WTC11 (cell line): ENCODE results near the gene AK5. TPM values are rescaled to one million over a fixed set of nuclear protein-coding genes. Genes with fewer than 3 reads are reported as not detected.

ENCODE experiments used
- ATAC-seq: fragments of 200-7000 bp; cut with Tn5 transposase; 2 replicates; pipeline ENCODE4 v1.10.0; 2021; ENCODE audit warnings: mild to moderate bottlenecking, moderate library complexity
- CTCF ChIA-PET: fragments of 300-600 bp; sonication (Branson Sonifier 250); formaldehyde crosslinking; loops from one replicate; lab custom pipeline; 2021; ENCODE audit warnings: antibody characterized with exemption; lab: Charles Lee
- POLR2A ChIA-PET: fragments of 350-600 bp; sonication (Branson Sonifier 250); formaldehyde crosslinking; loops from one replicate; lab custom pipeline; 2021; ENCODE audit warnings: antibody characterized with exemption; lab: Charles Lee
- DNase-seq: peaks from one replicate; pipeline ENCODE4 v3.0.0; 2021; ENCODE audit warnings: low spot score
- H3K27ac Mint-ChIP-seq: 2 replicates; pipeline ENCODE4 v1.8.0; 2021; ENCODE audit warnings: mixed read lengths
- H3K27me3 Mint-ChIP-seq: 2 replicates; pipeline ENCODE4 v1.8.0; 2021; ENCODE audit warnings: low read depth, mild to moderate bottlenecking, moderate library complexity, mixed read lengths
- H3K36me3 Mint-ChIP-seq: 2 replicates; pipeline ENCODE4 v1.8.0; 2021; ENCODE audit warnings: mixed read lengths
- H3K4me1 Mint-ChIP-seq: 2 replicates; pipeline ENCODE4 v1.8.0; 2022; ENCODE audit warnings: mixed read lengths
- H3K4me3 Mint-ChIP-seq: 2 replicates; pipeline ENCODE4 v1.8.0; 2021; ENCODE audit warnings: mild to moderate bottlenecking, moderate library complexity, mixed read lengths
- H3K9me3 Mint-ChIP-seq: 2 replicates; pipeline ENCODE4 v1.8.0; 2021; ENCODE audit warnings: mixed read lengths
- CDX4 ChIP-seq: fragments of 250-450 bp; sonication (Bioruptor Pico); IDR thresholded peaks from 2 replicates; pipeline ENCODE4 v1.9.0; 2021; ENCODE audit warnings: moderate library complexity, mild to moderate bottlenecking, inconsistent platforms, borderline replicate concordance
- FOXK1 ChIP-seq: sonication (generic); formaldehyde crosslinking; IDR thresholded peaks from 2 replicates; pipeline ENCODE4 v1.8.0; 2022; ENCODE audit warnings: mild to moderate bottlenecking, moderate library complexity, missing genetic modification reagents
- GRHL2 ChIP-seq: fragments of 250-450 bp; sonication (Bioruptor Pico); IDR thresholded peaks from 2 replicates; pipeline ENCODE4 v1.8.0; 2022; ENCODE audit warnings: mild to moderate bottlenecking, moderate library complexity; ENCODE audit not compliant: insufficient replicate concordance, severe bottlenecking
- JAZF1 ChIP-seq: fragments of 250-450 bp; sonication (Bioruptor Pico); IDR thresholded peaks from 2 replicates; pipeline ENCODE4 v1.9.0; 2021; ENCODE audit warnings: moderate library complexity, mild to moderate bottlenecking, inconsistent platforms
- JUN ChIP-seq: sonication (generic); formaldehyde crosslinking; IDR thresholded peaks from 2 replicates; pipeline ENCODE4 v1.8.0; 2023; ENCODE audit warnings: mild to moderate bottlenecking, missing genetic modification reagents
- MXD4 ChIP-seq: fragments of 250-450 bp; sonication (Bioruptor Pico); IDR thresholded peaks from 2 replicates; pipeline ENCODE4 v1.8.0; 2021; ENCODE audit warnings: mild to moderate bottlenecking, moderate library complexity, borderline replicate concordance
- SMAD4 ChIP-seq: sonication (generic); formaldehyde crosslinking; IDR thresholded peaks from 2 replicates; pipeline ENCODE4 v1.8.0; 2022; ENCODE audit warnings: mild to moderate bottlenecking, missing genetic modification reagents
- STAT6 ChIP-seq: sonication (generic); formaldehyde crosslinking; conservative IDR thresholded peaks from 2 replicates; pipeline ENCODE4 v1.8.1; 2023; ENCODE audit warnings: mild to moderate bottlenecking, low read depth, missing genetic modification reagents, moderate library complexity
- TCF7 ChIP-seq: sonication (generic); formaldehyde crosslinking; IDR thresholded peaks from 2 replicates; pipeline ENCODE4 v1.8.0; 2022; ENCODE audit warnings: mild to moderate bottlenecking, low read depth, missing genetic modification reagents, moderate library complexity
- ZBTB43 ChIP-seq: sonication (generic); formaldehyde crosslinking; IDR thresholded peaks from 2 replicates; pipeline ENCODE4 v1.8.1; 2023; ENCODE audit warnings: mild to moderate bottlenecking, missing genetic modification reagents
- ZMAT4 ChIP-seq: fragments of 250-450 bp; sonication (Bioruptor Pico); IDR thresholded peaks from 2 replicates; pipeline ENCODE4 v1.9.0; 2021; ENCODE audit warnings: mild to moderate bottlenecking
- ZNF121 ChIP-seq: sonication (generic); formaldehyde crosslinking; IDR thresholded peaks from 2 replicates; pipeline ENCODE4 v1.8.0; 2023; ENCODE audit warnings: missing genetic modification reagents
- ZNF281 ChIP-seq: sonication (generic); formaldehyde crosslinking; IDR thresholded peaks from 2 replicates; pipeline ENCODE4 v1.8.0; 2023; ENCODE audit warnings: mild to moderate bottlenecking, missing genetic modification reagents
- total RNA-seq: library from RNA; stranded (reverse); gene quantifications from 3 replicates; pipeline ENCODE4 v1.2.3, GENCODE V29; 2021
- TF ChIP-seq, protein P1 (sequence below): sonication (generic); formaldehyde crosslinking; IDR thresholded peaks from 2 replicates; pipeline ENCODE4 v1.8.0; 2022; ENCODE audit warnings: mild to moderate bottlenecking, missing genetic modification reagents
- TF ChIP-seq, protein P2 (sequence below): sonication (generic); formaldehyde crosslinking; IDR thresholded peaks from 2 replicates; pipeline ENCODE4 v1.8.1; 2022; ENCODE audit warnings: mild to moderate bottlenecking, missing genetic modification reagents, moderate library complexity, borderline replicate concordance
- TF ChIP-seq, protein P3 (sequence below): fragments of 200-600 bp; IDR thresholded peaks from 2 replicates; pipeline ENCODE4 v1.8.0; 2022; ENCODE audit warnings: antibody characterized with exemption

The AK5 gene
- total RNA-seq, 1 experiment from 2014 or later = 3.0 TPM

DNA sequence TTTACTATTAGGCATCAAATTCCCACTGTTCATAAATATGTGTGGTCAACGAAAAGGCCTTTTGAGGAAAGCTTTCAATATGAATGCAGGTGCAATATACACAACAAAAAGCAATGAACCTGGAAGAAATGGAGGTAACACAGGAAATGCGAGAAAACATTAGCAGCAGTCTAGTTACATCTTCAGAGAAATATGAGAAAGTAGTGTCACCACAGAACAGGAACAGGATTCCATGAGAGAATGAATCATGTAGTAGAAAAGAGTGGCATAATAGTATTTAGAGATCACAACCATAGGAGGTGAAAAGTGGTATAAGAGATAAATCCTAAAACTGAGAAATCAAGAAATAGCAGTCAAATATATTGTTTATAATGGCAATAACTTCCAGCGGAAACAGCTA lies 103.7 kb downstream of the AK5 start:
- ATAC-seq (no peak), DNase-seq (no peak)
- CTCF ChIA-PET = no interaction called here
- peak overlapping the region; percentile 50; the same call in 1 of the 2 replicates for H3K27ac Mint-ChIP-seq
- POLR2A ChIA-PET = no interaction called here
- H3K4me1 Mint-ChIP-seq = peaks cover 15% of the 10 kb centered on the region
- H3K27me3 Mint-ChIP-seq = no peaks in the 10 kb centered on the region
- H3K9me3 Mint-ChIP-seq = no peaks in the 10 kb centered on the region
- TF ChIP-seq, protein P1, sequence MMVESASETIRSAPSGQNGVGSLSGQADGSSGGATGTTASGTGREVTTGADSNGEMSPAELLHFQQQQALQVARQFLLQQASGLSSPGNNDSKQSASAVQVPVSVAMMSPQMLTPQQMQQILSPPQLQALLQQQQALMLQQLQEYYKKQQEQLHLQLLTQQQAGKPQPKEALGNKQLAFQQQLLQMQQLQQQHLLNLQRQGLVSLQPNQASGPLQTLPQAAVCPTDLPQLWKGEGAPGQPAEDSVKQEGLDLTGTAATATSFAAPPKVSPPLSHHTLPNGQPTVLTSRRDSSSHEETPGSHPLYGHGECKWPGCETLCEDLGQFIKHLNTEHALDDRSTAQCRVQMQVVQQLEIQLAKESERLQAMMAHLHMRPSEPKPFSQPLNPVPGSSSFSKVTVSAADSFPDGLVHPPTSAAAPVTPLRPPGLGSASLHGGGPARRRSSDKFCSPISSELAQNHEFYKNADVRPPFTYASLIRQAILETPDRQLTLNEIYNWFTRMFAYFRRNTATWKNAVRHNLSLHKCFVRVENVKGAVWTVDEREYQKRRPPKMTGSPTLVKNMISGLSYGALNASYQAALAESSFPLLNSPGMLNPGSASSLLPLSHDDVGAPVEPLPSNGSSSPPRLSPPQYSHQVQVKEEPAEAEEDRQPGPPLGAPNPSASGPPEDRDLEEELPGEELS = no peak
- TF ChIP-seq ZNF121 = no peak
- no peak for TF ChIP-seq JAZF1
- TF ChIP-seq SMAD4 (CRISPR knock-in tag) = no peak
- TF ChIP-seq ZBTB43 = no peak
- H3K36me3 Mint-ChIP-seq = no peaks in the 10 kb centered on the region
- no peak overlapping the region for H3K4me3 Mint-ChIP-seq

DNA sequence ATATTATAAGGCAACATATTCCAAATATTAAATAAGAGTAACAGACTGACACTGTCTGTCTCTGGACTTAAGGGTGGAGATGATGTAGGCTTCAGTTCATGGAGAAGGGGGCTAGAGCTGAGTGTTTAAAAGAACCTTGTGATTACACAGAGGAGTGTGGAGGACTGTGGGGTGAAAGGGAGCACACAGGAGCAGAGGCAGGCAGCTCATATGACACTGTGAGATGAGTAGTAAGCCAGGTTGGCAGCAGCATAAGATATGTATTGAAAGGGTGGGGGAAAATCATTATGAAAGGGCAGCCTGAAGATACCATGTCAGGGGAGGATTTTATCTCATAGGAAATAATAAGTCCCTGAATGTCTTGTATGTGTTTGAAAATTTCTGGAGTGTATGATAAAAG lies 104.5 kb downstream of the AK5 start:
- no peaks in the 10 kb centered on the region for H3K9me3 Mint-ChIP-seq
- no peak for TF ChIP-seq ZNF281 (CRISPR knock-in tag)
- TF ChIP-seq TCF7 (CRISPR knock-in tag) = no peak
- no peak for ATAC-seq
- H3K27ac Mint-ChIP-seq = no peak overlapping the region
- H3K27me3 Mint-ChIP-seq = no peaks in the 10 kb centered on the region
- H3K4me3 Mint-ChIP-seq = no peak overlapping the region
- ChIA-PET CTCF (no interaction called here), POLR2A (no interaction called here)
- H3K4me1 Mint-ChIP-seq = peaks cover 15% of the 10 kb centered on the region
- no peak for DNase-seq
- H3K36me3 Mint-ChIP-seq = no peaks in the 10 kb centered on the region

- H3K4me3 Mint-ChIP-seq = no peak overlapping the region
- peaks cover 15% of the 10 kb centered on the region for H3K4me1 Mint-ChIP-seq
- H3K36me3 Mint-ChIP-seq = no peaks in the 10 kb centered on the region
- H3K27me3 Mint-ChIP-seq = no peaks in the 10 kb centered on the region
- no peaks in the 10 kb centered on the region for H3K9me3 Mint-ChIP-seq
- ChIA-PET POLR2A (no interaction called here), CTCF (interaction anchor here (0.6 kb wide), 1 partner anchor 51 kb away, joined by 4 read pairs; no protein-coding TSS in a partner anchor)
- no peak for DNase-seq
- no peak for ATAC-seq
- H3K27ac Mint-ChIP-seq = no peak overlapping the region
- TF ChIP-seq FOXK1 = no peak
- TF ChIP-seq STAT6 = no peak
Observed at GRCh38 chr1:77387553-77387952, 105.7 kb downstream of the AK5 start.

DNA sequence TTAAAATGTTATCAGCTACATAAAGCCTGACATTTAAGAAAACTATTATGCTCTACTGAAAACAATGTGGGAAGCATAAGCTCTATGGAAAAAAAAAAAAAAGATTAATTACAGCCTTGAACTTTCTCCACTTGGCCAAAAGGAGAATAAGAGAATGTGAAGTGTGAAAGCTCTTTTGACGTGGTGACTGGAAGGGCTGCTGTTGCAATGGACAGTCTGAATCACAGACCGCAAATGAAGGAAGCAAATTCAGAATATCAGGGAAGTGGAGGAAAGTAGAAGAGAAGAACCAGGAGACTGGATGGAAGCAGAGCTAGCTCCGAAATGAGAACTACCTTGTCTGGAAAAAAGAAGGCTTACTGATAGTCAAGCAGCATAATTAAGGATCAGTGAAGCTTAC lies 106.8 kb downstream of the AK5 start:
- Mint-ChIP-seq H3K9me3 (no peaks in the 10 kb centered on the region), H3K27ac (no peak overlapping the region), H3K4me1 (peaks cover 15% of the 10 kb centered on the region), H3K36me3 (no peaks in the 10 kb centered on the region), H3K27me3 (no peaks in the 10 kb centered on the region), H3K4me3 (no peak overlapping the region)
- DNase-seq (no peak), ATAC-seq (no peak)
- ChIA-PET CTCF (interaction anchor here (0.5 kb wide), 1 partner anchor 306 kb away, joined by 3 read pairs; no protein-coding TSS in a partner anchor), POLR2A (no interaction called here)
- no peak for TF ChIP-seq GRHL2 (CRISPR knock-in tag)
- TF ChIP-seq MXD4 (CRISPR knock-in tag) = no peak
- TF ChIP-seq, protein P2, sequence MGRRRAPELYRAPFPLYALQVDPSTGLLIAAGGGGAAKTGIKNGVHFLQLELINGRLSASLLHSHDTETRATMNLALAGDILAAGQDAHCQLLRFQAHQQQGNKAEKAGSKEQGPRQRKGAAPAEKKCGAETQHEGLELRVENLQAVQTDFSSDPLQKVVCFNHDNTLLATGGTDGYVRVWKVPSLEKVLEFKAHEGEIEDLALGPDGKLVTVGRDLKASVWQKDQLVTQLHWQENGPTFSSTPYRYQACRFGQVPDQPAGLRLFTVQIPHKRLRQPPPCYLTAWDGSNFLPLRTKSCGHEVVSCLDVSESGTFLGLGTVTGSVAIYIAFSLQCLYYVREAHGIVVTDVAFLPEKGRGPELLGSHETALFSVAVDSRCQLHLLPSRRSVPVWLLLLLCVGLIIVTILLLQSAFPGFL (CRISPR knock-in tag) = no peak
- TF ChIP-seq ZMAT4 (CRISPR knock-in tag) = no peak
- TF ChIP-seq, protein P3, sequence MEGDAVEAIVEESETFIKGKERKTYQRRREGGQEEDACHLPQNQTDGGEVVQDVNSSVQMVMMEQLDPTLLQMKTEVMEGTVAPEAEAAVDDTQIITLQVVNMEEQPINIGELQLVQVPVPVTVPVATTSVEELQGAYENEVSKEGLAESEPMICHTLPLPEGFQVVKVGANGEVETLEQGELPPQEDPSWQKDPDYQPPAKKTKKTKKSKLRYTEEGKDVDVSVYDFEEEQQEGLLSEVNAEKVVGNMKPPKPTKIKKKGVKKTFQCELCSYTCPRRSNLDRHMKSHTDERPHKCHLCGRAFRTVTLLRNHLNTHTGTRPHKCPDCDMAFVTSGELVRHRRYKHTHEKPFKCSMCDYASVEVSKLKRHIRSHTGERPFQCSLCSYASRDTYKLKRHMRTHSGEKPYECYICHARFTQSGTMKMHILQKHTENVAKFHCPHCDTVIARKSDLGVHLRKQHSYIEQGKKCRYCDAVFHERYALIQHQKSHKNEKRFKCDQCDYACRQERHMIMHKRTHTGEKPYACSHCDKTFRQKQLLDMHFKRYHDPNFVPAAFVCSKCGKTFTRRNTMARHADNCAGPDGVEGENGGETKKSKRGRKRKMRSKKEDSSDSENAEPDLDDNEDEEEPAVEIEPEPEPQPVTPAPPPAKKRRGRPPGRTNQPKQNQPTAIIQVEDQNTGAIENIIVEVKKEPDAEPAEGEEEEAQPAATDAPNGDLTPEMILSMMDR = no peak
- TF ChIP-seq CDX4 (CRISPR knock-in tag) = no peak
- no peak for TF ChIP-seq JUN (CRISPR knock-in tag)
- no peak for TF ChIP-seq FOXK1
